Upper lobe of left lung (tissue), 6 donors: ENCODE data around the gene PLCB1. TPM values are rescaled to one million over a fixed set of nuclear protein-coding genes. Genes with fewer than 3 reads are reported as not detected.

Source experiments
- ATAC-seq, 2 donors: fragments of 200-7000 bp; cut with Tn5 transposase; one replicate each; pipeline ENCODE4 v1.9.1; 2022; ENCODE audit warnings: mild to moderate bottlenecking in 2 of 2, moderate library complexity in 2 of 2; ENCODE audit not compliant: low FRiP score in 2 of 2
- DNase-seq, 2 donors: peaks; one replicate each; pipeline ENCODE4 v3.0.0-alpha.2; 2019 to 2020
- H3K27ac ChIP-seq, 4 donors: fragments of 200-600 bp; sonication (generic); one replicate each; pipeline ENCODE4 v1.5.1; 2016 to 2019
- H3K27me3 ChIP-seq, 4 donors: fragments of 200-600 bp; sonication (generic); one replicate each; pipeline ENCODE4 v1.5.1; 2017 to 2019
- H3K36me3 ChIP-seq, 4 donors: fragments of 200-600 bp; sonication (generic); one replicate each; pipeline ENCODE4 v1.5.1; 2016 to 2019
- H3K4me1 ChIP-seq, 4 donors: fragments of 200-600 bp; sonication (generic); one replicate each; pipeline ENCODE4 v1.5.1; 2018 to 2019
- H3K4me3 ChIP-seq, 4 donors: fragments of 200-600 bp; sonication (generic); one replicate each; pipeline ENCODE4 v1.5.1; 2017 to 2019; ENCODE audit warnings: mild to moderate bottlenecking in 2 of 4, moderate library complexity in 1 of 4
- H3K9me3 ChIP-seq, 4 donors: fragments of 200-600 bp; sonication (generic); one replicate each; pipeline ENCODE4 v1.5.1; 2018 to 2019
- EP300 ChIP-seq, 4 donors: sonication (generic); formaldehyde crosslinking; IDR thresholded peaks; one replicate each; pipeline ENCODE4 v1.5.1; 2017; ENCODE audit warnings: antibody characterized with exemption in 4 of 4, control low read depth in 2 of 4
- POLR2A ChIP-seq, 4 donors: fragments of 450-650 bp; IDR thresholded peaks; one replicate each; pipeline ENCODE4 v1.5.1; 2016 to 2017; ENCODE audit warnings: antibody characterized with exemption in 4 of 4, mild to moderate bottlenecking in 2 of 4
- POLR2AphosphoS5 ChIP-seq, 2 donors: sonication (generic); formaldehyde crosslinking; IDR thresholded peaks; one replicate each; pipeline ENCODE4 v1.5.1; 2017; ENCODE audit warnings: antibody characterized with exemption in 2 of 2
- WGBS, 2 donors: methylation state at CpG; one replicate each; pipeline ENCODE4 v1.1.5; 2017 to 2018; 5-methylcytosine and 5-hydroxymethylcytosine counted together
- total RNA-seq, 6 donors: library from RNA; depleted of rRNA in 4 of 6; stranded (reverse); fragments of >200 nt in 4 of 6; gene quantifications; one replicate each; pipeline versions ENCODE4 v1.1.0 to v1.2.1, GENCODE V29; 2016 to 2021
- TF ChIP-seq, protein P1 (sequence below), 6 experiments: fragments of 450-650 bp in 4 of 6; fragments of 200-600 bp in 2 of 6; sonication (generic) in 2 of 6; IDR thresholded peaks; one replicate each; pipeline ENCODE4 v1.5.1; 2016 to 2019; ENCODE audit warnings: antibody characterized with exemption in 6 of 6
- donor health status: DM: no; HTN: no; CAD: no; lungs with moderate emphysema.
- donor health status: DM: no; HTN: yes; CAD: no; lungs with severe emphysema.

Gene PLCB1
- total RNA-seq, 6 donors from 2014 or later: 4.8 to 26.2 (median 10.7) TPM

DNA sequence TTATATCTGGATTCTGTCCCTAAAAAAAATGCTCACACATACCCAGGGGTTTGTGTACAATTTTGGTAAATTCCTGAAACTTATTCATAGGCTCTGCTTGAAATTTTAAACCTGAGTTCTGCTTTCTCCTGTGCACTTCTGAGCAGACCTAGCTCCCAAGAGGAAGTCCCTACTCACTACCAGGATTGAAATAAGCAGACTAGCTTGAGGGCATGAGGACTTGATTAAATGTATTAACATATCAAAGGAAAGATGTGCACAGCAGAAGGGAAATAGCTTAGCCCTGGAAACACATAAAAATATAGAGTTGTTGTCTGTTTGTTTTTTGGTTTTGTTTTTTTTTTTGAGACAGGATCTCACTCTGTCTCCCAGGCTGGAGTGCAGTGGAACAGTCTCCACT lies 785.0 kb downstream of the PLCB1 start:
- Histone ChIP-seq H3K9me3 (no peaks in the 10 kb centered on the region), H3K27me3 (no peaks in the 10 kb centered on the region), H3K4me3 (no peak overlapping the region), H3K36me3 (no peaks in the 10 kb centered on the region), H3K27ac (no peak overlapping the region), H3K4me1 (no peaks in the 10 kb centered on the region)
- TF ChIP-seq, protein P1, sequence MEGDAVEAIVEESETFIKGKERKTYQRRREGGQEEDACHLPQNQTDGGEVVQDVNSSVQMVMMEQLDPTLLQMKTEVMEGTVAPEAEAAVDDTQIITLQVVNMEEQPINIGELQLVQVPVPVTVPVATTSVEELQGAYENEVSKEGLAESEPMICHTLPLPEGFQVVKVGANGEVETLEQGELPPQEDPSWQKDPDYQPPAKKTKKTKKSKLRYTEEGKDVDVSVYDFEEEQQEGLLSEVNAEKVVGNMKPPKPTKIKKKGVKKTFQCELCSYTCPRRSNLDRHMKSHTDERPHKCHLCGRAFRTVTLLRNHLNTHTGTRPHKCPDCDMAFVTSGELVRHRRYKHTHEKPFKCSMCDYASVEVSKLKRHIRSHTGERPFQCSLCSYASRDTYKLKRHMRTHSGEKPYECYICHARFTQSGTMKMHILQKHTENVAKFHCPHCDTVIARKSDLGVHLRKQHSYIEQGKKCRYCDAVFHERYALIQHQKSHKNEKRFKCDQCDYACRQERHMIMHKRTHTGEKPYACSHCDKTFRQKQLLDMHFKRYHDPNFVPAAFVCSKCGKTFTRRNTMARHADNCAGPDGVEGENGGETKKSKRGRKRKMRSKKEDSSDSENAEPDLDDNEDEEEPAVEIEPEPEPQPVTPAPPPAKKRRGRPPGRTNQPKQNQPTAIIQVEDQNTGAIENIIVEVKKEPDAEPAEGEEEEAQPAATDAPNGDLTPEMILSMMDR (IDR thresholded peaks at IDR 0.05): no peak
- TF ChIP-seq EP300 (IDR thresholded peaks at IDR 0.05) (no peak), POLR2A (IDR thresholded peaks at IDR 0.05) (no peak), POLR2AphosphoS5 (IDR thresholded peaks at IDR 0.05) (no peak)
- ATAC-seq (no peak), DNase-seq (no peak)

DNA sequence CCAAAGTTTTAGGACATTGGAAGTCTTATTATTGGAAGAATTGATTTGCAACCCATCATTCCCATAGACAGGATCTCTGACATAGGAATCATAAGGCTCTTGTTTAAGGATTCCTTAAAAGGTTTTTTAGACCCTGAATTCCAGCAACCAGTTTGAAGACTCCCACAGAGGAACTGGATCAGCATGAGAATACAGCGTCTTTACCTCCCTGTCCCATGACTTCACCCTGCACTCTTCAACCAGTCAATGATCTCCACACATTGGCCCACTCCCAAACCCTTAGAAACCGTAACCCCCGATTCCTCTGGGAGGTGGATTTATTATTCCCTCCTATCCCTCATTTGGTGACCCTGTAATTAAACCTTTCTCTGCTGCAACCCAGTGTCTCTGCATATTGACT lies 786.1 kb downstream of the PLCB1 start:
- no peak overlapping the region for H3K27ac ChIP-seq
- no peaks in the 10 kb centered on the region for H3K4me1 ChIP-seq
- no peak for ATAC-seq
- TF ChIP-seq POLR2AphosphoS5 (IDR thresholded peaks at IDR 0.05) (no peak), EP300 (IDR thresholded peaks at IDR 0.05) (no peak), POLR2A (IDR thresholded peaks at IDR 0.05) (no peak)
- TF ChIP-seq, protein P1 (IDR thresholded peaks at IDR 0.05): no peak
- no peaks in the 10 kb centered on the region for H3K36me3 ChIP-seq
- no peak overlapping the region for H3K4me3 ChIP-seq
- H3K27me3 ChIP-seq: no peaks in the 10 kb centered on the region
- no peaks in the 10 kb centered on the region for H3K9me3 ChIP-seq
- 93 to 94% methylated on average over 3 of the region's 3 CpGs for WGBS, 2 donors
- DNase-seq: no peak

DNA sequence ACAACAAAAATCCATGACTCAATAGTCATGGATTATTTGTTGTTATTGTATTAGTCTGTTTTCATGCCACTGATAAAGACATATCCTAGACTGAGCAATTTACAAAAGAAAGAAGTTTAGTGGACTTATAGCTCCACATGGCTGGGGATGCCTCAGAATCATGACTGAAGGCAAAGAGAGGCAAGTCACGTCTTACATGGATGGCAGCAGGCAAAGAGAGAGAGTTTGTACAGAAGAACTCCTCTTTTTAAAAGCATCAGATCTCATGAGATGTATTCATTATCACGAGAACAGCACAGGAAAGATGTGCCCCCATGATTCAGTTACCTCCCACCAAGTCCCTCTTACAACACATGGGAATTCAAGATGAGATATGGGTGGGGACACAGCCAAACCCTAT lies 792.5 kb downstream of the PLCB1 start:
- H3K27ac ChIP-seq: no peak overlapping the region
- H3K4me3 ChIP-seq: no peak overlapping the region
- H3K4me1 ChIP-seq: no peaks in the 10 kb centered on the region
- no peaks in the 10 kb centered on the region for H3K9me3 ChIP-seq
- no peaks in the 10 kb centered on the region for H3K27me3 ChIP-seq
- ATAC-seq (no peak), DNase-seq (no peak)
- WGBS, 2 donors: 81 to 82% methylated on average over 2 of the region's 2 CpGs
- TF ChIP-seq POLR2AphosphoS5 (IDR thresholded peaks at IDR 0.05): no peak
- TF ChIP-seq, protein P1 (IDR thresholded peaks at IDR 0.05): no peak
- TF ChIP-seq EP300 (IDR thresholded peaks at IDR 0.05): no peak
- H3K36me3 ChIP-seq: no peaks in the 10 kb centered on the region

DNA sequence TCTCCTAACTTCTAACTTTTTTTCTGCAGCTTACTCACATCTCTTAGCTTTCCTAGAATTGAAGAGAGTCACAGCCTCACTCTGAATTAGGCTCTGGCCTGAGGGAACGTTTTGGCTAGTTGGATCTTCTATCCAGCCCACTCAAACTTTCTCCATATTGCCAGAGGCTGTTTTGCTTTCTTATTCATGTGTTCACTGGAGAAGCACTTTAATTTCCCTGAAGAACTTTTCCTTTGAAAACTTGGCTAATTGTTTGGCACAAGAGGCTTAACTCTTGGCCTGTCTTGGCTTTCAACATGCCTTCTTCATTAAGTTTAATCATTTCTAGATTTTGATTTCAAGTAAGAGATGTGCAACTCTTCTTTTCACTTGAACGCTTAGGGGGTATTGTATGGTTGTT lies 798.7 kb downstream of the PLCB1 start:
- no peaks in the 10 kb centered on the region for H3K9me3 ChIP-seq
- H3K36me3 ChIP-seq: no peaks in the 10 kb centered on the region
- WGBS, 2 donors: 64 to 72% methylated on average over 2 of the region's 2 CpGs
- no peak for DNase-seq
- H3K4me1 ChIP-seq: no peaks in the 10 kb centered on the region
- no peak for ATAC-seq
- H3K27me3 ChIP-seq: no peaks in the 10 kb centered on the region
- H3K4me3 ChIP-seq: no peak overlapping the region
- TF ChIP-seq POLR2AphosphoS5 (IDR thresholded peaks at IDR 0.05): no peak
- TF ChIP-seq EP300 (IDR thresholded peaks at IDR 0.05): no peak
- TF ChIP-seq, protein P1 (IDR thresholded peaks at IDR 0.05): no peak
- TF ChIP-seq POLR2A (IDR thresholded peaks at IDR 0.05): no peak
- no peak overlapping the region for H3K27ac ChIP-seq
